HG02678 (cell line): ENCODE data around the gene PTPRM.

ENCODE experiments used
- ATAC-seq: cut with Tn5 transposase; IDR thresholded peaks from one replicate; pipeline ENCODE4 v1.9.1; 2021; ENCODE audit warnings: mild to moderate bottlenecking, moderate library complexity; ENCODE audit not compliant: unreplicated experiment

PTPRM gene

DNA sequence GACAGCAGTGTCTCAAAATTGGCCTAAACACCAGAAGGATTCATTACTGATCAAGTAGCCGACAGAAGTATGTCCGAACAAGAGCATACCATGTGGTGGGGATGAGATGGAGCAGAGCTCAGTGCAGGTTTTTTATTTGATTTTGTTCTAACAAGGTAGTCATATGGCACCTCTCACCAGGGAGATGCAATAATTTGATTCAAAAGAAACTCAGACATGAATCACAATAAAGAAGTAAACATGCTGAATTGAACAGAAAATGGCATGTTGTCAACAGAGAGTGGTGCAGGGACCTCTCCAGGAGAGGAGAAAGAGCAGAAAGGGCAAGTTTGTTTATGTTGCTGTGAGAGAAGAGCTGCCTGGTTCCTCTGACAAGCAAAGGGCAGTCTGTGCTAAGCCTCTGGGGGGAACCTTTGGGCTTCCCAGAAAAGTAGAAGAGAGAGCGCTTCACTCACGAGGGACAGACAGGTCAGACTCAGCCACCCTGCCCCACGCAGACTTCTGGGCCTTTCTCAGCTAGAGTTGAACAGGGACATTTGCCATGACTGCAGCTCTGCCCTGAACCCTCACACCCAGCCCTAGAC is 690.8 kb downstream of the PTPRM start:
- no peak for ATAC-seq

DNA sequence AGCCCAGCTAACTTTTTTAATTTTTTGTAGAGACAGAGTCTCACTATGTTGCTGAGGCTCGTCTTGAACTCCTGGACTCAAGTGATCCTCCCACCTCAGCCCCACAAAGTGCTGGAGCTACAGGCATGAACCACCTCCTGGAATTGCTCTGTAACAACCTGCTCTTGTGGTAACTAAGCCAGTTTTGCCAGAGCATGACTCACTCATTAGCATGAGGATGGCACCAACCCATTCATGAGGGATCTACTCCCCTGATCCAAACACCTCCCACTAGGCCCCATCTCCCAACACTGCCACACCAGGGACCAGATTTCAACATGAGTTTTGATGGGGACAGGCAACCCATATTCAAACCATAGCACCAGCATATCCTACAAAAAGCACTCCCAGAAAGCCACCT is 693.2 kb downstream of the PTPRM start:
- no peak for ATAC-seq

DNA sequence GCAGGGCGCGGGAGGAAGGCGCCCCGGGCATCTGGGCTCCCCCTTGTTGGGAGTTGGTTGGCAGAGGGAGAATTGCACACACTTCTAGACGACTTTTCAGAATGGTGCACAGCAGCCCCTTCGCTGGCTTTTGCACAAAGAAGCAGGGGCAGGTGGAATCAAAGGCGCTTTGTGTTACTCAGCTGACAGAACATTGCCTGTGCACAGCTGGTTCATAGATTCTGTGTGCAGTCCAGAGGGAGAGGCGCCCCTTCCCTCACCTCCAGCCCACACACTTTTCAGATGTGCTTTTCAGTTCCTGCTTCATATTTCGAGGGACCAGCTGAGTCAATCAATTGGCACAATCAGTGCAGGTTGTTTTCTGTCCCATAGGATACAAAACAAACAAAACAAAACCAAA is 693.7 kb downstream of the PTPRM start:
- ATAC-seq, result peak; percentile 69

DNA sequence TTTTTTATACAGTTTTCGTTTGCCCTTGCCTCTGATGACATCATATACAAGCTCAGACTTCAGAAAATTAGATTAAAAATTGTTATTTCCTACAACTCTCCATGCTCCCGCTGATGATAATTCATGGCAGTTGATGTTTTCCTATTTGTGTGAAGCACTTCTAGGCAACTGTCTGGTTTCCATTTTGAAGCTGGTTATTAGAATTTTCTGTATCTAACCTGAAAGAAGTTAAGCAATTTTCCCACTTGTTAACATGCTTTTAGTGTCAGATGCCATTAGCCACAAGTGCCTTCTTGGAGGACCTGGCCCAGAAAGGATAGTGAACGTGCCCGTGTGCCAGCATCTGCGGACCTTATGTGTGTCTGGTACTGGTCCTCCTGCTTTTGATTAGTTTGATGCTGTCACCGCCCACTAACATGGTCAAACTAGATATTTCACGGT is 694.6 kb downstream of the PTPRM start:
- ATAC-seq, result no peak

DNA sequence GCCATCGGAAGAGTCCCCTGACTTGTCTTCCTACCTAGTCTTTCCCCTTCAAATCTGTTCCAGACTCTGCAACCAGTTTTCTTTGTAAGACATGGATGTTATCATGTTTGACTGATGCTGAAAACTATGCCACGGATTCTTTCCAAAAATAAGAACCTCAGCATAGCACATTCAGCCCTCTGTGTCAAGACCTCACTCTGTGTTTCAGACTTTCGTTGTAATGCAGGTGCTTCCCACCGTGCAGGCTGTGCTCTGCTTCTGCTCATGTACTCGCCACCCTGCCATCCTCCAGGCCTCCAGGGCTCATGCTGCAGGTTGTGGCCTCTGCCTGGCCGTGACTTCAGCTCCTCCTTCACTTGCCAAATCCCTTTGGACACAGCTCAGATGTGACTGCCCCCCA is 695.1 kb downstream of the PTPRM start:
- no peak for ATAC-seq

DNA sequence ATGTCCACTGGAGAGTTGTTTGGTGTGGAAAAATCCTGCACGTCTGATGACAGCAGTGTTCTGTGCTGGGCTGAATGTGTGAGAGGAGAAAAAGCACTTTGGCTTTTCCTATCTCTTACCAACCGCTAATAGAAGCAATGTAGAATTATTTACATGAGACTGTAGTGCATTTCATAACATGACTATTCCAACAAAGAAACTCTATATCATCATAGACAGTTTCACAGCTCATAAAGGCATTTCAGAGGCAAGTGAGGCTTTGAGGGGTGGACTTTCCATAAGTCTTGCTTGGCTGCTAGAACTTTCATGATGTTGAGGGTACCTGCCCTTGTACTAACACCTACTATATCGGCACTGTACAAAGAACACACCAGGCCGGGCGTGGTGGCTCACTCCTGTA is 697.0 kb downstream of the PTPRM start:
- ATAC-seq, result no peak

DNA sequence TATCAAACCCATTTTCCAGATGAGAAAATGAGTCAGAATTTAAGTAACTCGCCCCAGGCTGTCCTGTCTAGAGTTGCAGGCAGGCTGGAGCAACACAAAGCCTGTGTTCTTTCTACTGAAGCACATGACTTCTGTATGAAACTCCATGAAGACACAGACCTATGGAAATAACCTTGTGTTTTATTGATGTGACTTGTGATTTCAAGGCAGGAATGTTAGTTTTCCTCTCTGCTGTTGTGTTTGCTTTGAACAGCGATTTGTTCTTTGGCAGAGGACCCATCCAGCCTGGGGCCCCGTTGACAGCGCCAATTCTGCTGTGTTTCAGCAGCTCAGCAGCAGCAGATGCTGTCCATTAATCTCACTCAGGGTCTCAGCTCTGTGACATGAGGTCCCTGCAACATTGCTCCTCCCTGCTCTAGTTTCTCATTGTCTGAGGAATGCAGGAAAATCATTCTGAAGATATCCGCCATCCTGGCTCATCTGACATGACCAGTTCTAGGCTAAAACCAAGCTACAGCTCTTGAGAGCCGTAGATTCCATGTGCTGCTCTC is 697.8 kb downstream of the PTPRM start:
- no peak for ATAC-seq

DNA sequence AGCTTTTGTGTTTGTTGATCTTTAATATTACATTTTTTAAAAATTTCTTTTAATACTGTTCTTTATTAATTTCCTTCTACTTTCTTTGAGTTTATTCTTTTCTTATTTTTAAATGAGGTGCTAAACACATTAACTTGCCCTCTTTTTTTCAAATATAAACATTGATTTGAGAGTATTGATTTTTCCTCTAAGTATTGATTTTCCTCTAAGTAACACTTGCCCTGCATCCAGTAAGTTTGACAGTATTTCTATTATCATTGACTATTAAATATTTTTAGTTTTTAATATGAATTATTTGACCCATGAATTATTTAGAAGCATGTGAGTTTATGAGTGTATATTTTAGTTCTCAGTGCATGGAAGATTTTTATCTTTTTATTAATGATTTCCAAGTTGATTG is 705.1 kb downstream of the PTPRM start:
- no peak for ATAC-seq

DNA sequence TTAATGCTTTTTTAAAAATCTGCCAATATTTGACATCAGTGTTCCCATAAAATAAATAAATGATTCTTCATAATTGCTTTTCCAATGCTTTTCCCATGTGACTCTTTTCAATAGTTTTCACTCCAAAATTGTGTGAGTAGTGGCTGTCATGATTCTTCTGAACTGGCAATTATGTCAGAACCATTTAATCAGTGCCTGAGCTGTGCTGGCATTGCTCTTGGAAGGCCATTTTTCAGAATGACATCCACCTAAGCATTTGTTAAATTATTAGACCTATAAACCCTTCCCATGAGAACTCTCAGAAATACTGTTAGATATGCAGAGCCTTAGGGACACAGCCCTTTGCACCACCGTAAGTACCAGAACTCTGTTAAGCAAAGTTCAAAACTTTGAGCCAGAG is 707.3 kb downstream of the PTPRM start:
- no peak for ATAC-seq

DNA sequence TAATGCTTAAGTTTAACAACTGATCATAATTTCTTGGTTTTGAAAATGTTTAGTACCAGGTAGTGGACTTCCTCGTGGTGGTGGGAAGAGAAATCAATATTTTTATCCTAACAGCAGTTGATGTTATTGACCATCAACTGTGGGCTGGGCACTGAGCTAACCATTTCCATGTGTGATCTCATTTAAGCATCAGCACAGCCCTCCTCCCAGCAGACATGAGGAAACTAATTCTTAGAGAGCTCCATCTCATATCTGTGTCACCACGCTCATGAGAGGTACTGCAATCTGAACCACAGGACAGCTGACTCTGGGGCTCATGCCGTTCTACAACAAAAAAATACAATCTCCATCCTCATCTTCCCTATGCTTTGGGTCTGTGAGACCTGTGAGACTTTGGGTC is 709.3 kb downstream of the PTPRM start:
- ATAC-seq, result no peak

DNA sequence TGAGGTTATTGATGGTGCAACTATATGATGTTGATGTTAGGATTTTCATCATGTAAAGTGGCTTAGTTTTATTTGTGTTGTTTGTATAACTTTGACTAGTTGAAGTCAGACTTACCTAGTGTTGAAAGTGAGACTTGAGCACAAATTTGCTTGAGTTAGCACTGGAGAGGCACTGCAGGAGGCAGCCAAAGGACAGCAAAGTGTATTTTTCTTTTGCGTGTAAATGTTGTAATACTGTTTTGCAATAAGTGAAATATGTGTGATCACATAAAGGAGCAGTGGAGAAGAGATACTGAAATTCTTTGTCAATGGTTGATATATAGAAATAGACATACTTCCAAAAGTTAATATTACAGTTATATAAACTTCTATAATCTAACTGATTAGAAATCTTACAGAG is 710.2 kb downstream of the PTPRM start:
- no peak for ATAC-seq

DNA sequence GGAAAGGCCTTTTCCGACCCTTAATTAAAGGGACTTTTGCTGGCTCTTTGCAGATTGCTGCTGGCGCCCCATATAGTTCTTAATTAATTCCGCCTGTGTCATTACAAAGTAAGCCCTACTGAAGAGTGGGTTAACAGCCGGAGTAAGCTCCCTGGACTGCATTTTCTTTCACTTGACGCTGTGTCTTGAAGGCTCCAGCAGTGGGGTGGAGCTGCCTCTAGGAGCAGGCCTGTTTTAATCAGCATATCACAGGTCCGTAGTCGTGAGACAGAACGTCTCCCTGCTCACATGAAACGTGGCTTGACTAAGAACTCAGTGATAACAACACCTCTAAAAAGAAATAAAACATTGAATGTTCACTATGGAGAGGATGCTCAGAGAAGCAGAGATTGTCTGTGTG is 712.2 kb downstream of the PTPRM start:
- ATAC-seq, result no peak

DNA sequence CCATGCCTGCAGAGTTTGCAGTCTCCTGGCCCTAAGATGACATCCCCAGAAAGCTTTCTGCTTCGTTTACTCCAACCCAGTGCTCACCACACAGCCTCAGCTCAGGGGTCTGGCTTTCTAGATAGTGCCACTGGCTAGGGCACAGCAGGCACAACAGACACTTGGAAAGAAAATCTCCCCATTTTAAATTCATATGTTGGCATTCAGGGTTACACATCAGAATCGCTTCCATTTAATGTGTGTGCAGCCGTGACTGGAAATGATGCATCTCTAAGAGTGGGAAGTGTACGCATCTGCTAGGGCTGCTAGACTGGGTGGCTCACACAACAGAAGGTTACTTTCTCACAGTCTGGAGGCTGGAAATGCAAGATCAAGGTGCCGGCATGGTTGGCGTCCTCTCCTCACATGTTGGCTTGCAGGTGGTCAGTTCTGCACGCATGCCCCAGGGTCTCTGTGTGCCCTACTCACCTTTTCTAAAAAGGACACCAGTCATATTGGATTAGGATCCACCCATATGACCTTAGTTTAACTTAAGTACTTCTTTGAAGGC is 712.7 kb downstream of the PTPRM start:
- no peak for ATAC-seq

DNA sequence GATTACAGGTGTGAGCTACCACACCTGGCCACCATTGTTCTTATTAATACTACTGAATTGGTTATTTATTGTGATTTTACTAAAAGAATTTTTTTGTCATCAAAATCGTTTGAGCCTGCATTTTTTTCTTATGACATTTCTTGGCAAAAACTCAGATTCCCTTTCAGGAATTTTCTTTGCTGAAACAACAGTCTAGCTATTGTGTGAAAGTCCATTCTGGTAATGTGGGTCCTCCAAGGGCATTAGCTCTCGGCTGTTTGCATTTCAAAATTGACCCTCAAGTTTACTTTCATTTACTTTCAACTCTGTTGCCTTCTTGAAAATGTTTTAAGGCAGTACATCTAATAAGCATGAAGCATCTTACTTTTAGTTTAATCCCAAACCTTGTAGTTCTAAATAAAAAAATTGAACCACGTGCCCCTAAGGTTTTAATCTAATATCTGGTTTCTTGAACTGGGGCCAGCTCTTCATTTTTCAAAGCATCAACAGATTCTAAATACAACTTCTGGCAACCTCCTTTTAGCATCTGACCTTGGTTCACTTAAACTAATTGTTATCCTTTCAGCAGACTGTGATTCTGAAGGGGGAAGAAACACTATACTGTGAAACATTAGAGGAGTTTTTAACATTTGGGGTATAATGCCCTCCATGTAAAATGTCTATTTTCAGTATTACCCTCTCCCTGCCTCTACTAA is 716.9 kb downstream of the PTPRM start:
- no peak for ATAC-seq

DNA sequence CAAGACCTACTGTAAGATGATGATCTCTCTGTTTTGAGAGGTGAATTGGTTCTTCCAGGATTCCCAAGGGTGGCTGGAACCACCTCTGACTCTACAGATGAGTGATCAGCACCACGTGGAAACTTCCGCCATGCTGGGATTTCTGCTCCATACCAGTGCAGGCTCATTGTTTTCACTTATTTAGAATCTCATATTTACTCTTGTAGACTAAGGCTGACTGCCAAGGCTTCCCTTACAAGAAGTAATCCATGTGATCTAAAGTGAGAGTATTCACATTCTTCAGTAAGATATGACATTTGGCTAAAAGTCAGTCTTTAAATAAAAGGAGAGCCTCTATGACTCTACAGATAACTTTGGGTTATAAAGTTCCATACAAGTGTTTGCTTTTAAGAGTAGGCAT is 719.2 kb downstream of the PTPRM start:
- no peak for ATAC-seq

DNA sequence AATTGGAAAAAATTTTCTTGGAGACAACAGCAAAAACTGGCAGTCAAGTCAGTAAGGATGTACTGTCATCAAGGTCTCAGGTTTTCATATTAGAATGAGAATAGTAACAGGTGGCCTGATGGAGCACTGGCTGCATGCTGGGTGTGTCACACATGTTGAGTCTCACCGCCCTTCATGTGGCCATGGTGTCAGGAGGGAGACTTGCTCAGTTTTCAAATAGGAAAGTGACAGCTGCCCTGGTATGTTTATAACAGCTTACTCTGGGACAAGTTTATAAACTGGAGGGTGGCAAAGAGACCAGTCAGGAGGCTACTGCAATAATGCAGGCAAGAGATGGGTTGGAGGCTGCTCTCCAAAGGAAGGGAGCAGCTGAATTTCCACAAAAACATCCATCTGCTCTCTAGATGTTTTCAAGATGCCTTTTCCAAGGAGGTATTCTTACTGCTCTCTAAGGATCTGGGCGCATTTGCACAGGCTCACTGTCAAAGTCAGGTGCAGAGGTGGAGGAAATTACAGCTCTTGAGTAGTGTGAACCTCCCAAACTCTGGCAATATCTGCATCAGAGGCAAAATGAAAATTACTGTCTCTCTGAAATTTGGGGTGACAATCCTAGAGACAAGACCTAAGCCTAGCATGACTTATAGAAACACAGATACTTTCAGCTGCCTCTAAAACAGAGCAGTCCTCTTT is 720.2 kb downstream of the PTPRM start:
- ATAC-seq, result no peak

DNA sequence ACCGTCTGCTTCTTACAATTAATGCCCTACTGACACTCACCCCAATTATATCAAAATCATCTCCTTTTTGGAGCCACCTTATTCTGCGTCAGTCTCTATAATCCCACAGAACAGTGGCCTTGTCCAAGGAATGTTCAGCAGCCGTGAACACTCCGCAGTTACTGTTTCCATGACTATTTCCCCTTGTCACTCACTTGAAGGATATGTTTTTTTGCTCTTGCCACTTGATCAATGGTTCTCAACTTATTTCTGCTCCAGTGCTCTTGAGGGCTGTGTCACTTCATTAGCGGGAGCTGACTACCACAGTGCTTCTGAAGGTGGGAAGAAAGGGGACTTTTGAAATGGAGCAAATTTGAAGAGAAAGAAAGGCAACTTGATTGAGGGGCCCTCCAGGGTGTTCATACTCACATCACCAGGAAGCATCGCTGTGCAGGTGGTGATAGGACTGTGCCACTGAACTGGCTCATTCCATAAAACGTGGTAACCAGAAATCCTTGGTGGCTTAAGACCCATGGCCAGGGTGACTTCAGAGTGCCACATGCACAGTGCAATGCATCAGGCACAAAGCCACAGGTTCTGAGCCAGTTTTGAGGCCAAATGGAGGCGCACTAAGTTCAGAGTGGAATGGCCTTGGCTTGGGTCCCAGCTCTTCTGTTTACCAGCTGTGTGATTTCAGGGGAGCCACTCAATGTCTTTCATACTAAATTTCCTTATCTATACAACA is 721.5 kb downstream of the PTPRM start:
- no peak for ATAC-seq

DNA sequence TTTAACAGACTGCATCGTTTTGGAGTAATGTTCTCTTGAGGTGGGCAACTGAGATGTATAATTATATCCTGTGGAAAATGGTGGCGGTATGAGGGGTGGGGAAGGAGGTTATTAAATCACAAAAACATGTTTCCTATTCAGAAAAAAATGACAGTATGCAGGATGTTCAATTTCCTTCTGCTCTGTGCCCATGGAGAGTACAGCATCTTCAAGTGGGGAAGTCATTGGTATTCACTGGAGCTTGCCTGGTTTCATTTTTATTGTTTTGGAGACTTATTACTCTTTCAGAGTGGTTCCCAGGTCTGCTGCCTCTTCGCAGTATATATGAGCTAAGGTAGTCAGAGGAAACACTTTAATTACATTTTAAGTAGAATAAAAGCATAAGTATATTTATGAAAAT is 723.3 kb downstream of the PTPRM start:
- no peak for ATAC-seq

DNA sequence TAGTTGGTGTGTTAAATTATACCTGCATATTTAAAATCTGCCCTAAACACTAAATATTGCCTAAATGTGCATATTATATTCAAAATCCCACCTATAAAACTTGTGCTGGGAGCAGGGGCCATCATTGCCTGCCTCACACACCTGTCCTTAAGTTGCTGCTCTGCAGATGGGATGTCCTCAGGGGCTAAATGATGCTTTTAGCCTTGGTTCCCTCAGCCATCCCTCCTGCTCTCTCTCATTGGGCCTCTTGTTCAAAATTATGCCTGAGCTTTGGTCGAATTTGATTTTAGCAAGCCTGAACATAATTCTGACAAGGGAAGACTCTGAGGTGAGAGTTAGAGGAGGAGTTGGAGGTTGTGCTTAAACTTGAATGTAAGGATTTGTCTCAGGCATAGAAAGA is 723.8 kb downstream of the PTPRM start:
- no peak for ATAC-seq

DNA sequence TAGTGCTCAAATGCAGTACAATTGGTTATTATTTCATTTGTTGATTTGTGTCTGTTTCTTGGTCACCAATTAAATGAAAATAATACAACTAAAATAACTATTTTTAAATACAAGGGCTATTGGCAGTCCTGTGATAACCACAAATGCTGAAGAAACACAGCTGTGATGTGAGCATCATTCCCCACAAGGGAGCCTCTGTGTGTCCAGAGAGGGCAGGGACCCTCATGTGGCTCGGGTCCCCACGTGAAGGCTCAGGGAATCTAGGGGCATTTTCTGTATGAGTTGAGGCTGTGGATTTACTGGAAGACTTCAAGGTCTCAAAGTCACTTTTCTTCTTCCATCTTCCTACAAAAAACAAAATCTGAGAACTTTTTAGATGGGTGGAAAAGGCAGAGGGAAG is 726.1 kb downstream of the PTPRM start:
- no peak for ATAC-seq
